GM23338 (cell line): ENCODE measurements around the gene FGF9. TPM values are rescaled to one million over a fixed set of nuclear protein-coding genes. Genes with fewer than 3 reads are reported as not detected.
A peak's percentile ranks its signal among the peaks of the same experiment; 100 is the strongest.

Experiments used
- ATAC-seq: fragments of 200-7000 bp; cut with Tn5 transposase; 3 replicates; pipeline ENCODE4 v1.9.1; 2020
- DNase-seq: peaks from one replicate; pipeline ENCODE4 v3.0.0-alpha.2; 2015; ENCODE audit warnings: low spot score
- H2AFZ ChIP-seq: fragments of 200-600 bp; sonication (generic); 2 replicates; pipeline ENCODE4 v1.8.0; 2016; ENCODE audit warnings: antibody characterized with exemption, mild to moderate bottlenecking, moderate library complexity
- H3F3A ChIP-seq: fragments of 200-600 bp; sonication (generic); replicated peaks from 2 replicates; pipeline ENCODE4 v1.8.0; 2017; ENCODE audit warnings: antibody characterized with exemption, mixed run types, low read depth
- H3K27ac ChIP-seq: fragments of 200-600 bp; sonication (generic); 2 replicates; pipeline ENCODE4 v1.6.1; 2016; ENCODE audit warnings: low read depth
- H3K27me3 ChIP-seq: fragments of 200-600 bp; sonication (generic); 2 replicates; pipeline ENCODE4 v1.8.0; 2016; ENCODE audit warnings: mild to moderate bottlenecking, mixed run types, moderate library complexity; ENCODE audit not compliant: insufficient read depth
- H3K36me3 ChIP-seq: fragments of 200-600 bp; sonication (generic); 2 replicates; pipeline ENCODE4 v1.8.0; 2016; ENCODE audit warnings: mild to moderate bottlenecking; ENCODE audit not compliant: insufficient read depth
- H3K4me1 ChIP-seq: fragments of 200-600 bp; sonication (generic); 2 replicates; pipeline ENCODE4 v1.8.0; 2016; ENCODE audit warnings: mild to moderate bottlenecking, moderate library complexity; ENCODE audit not compliant: insufficient read depth
- H3K4me2 ChIP-seq: fragments of 200-600 bp; sonication (generic); 2 replicates; pipeline ENCODE4 v1.7.1; 2017; ENCODE audit warnings: mixed run types
- H3K4me3 ChIP-seq: fragments of 200-600 bp; sonication (generic); 2 replicates; pipeline ENCODE4 v1.6.1; 2016; ENCODE audit warnings: mixed run types
- H3K79me2 ChIP-seq: fragments of 200-600 bp; sonication (generic); replicated peaks from 2 replicates; pipeline ENCODE4 v1.8.0; 2017; ENCODE audit warnings: mild to moderate bottlenecking; ENCODE audit not compliant: insufficient read depth
- H3K9me2 ChIP-seq: fragments of 200-600 bp; sonication (generic); 2 replicates; pipeline ENCODE4 v1.8.0; 2017; ENCODE audit not compliant: insufficient read depth
- H4K20me1 ChIP-seq: fragments of 200-600 bp; sonication (generic); replicated peaks from 2 replicates; pipeline ENCODE4 v1.8.0; 2017; ENCODE audit warnings: mild to moderate bottlenecking; ENCODE audit not compliant: insufficient read depth
- H3K27ac Mint-ChIP-seq: 2 replicates; pipeline ENCODE4 v1.8.0; 2020; ENCODE audit warnings: inconsistent platforms, mild to moderate bottlenecking, moderate library complexity, mixed read lengths
- H3K27me3 Mint-ChIP-seq: 3 replicates; pipeline ENCODE4 v1.8.0; 2022; ENCODE audit warnings: low read depth, mild to moderate bottlenecking, moderate library complexity, mixed read lengths, inconsistent platforms; ENCODE audit not compliant: insufficient read depth, poor library complexity
- H3K36me3 Mint-ChIP-seq: 3 replicates; pipeline ENCODE4 v1.8.0; 2021; ENCODE audit warnings: low read depth, mild to moderate bottlenecking, inconsistent platforms, moderate library complexity, mixed read lengths
- H3K4me1 Mint-ChIP-seq: 3 replicates; pipeline ENCODE4 v1.8.0; 2020; ENCODE audit warnings: mild to moderate bottlenecking, inconsistent platforms, mixed read lengths
- H3K4me3 Mint-ChIP-seq: 3 replicates; pipeline ENCODE4 v1.8.0; 2021; ENCODE audit warnings: moderate library complexity, mild to moderate bottlenecking, inconsistent platforms, mixed read lengths
- H3K9me3 Mint-ChIP-seq: 3 replicates; pipeline ENCODE4 v1.8.0; 2020; ENCODE audit warnings: moderate library complexity, mild to moderate bottlenecking, inconsistent platforms, mixed read lengths
- EZH2 ChIP-seq: fragments of 200-600 bp; sonication (generic); IDR thresholded peaks from one replicate; pipeline ENCODE4 v1.8.0; 2017; ENCODE audit warnings: antibody characterized with exemption, mild to moderate bottlenecking, low read depth; ENCODE audit not compliant: unreplicated experiment
- JUNB ChIP-seq: IDR thresholded peaks from one replicate; pipeline ENCODE4 v1.6.1; 2016; ENCODE audit warnings: antibody characterized with exemption; ENCODE audit not compliant: unreplicated experiment
- NANOG ChIP-seq: IDR thresholded peaks from 2 replicates; pipeline ENCODE4 v1.6.1; 2016; ENCODE audit warnings: antibody characterized with exemption, borderline replicate concordance
- POLR2AphosphoS5 ChIP-seq: IDR thresholded peaks from 2 replicates; pipeline ENCODE4 v1.6.1; 2016; ENCODE audit warnings: antibody characterized with exemption, low read depth
- STAT1 ChIP-seq: IDR thresholded peaks from one replicate; pipeline ENCODE4 v1.6.1; 2016; ENCODE audit warnings: antibody characterized with exemption; ENCODE audit not compliant: unreplicated experiment
- ZNF331 ChIP-seq: fragments of 250-450 bp; sonication (Bioruptor Pico); IDR thresholded peaks from 2 replicates; pipeline ENCODE4 v1.5.0; 2020; ENCODE audit warnings: low read depth, mild to moderate bottlenecking, moderate library complexity
- polyA plus RNA-seq: library from polyadenylated mRNA; unstranded; fragments of >200 nt; fragmentation: Nextera tagmentation; extraction: Ambion mirVana; gene quantifications from 2 replicates; pipeline ENCODE4 v1.2.1, GENCODE V29; 2016
- total RNA-seq: library from RNA; depleted of rRNA; stranded (reverse); fragments of >200 nt; shearing (Covaris generic); gene quantifications from 2 replicates; pipeline ENCODE4 v1.2.3, GENCODE V29; 2014
- TF ChIP-seq, protein P1 (sequence below): fragments of 250-450 bp; sonication (Bioruptor Pico); IDR thresholded peaks from 2 replicates; pipeline ENCODE4 v1.5.0; 2020; ENCODE audit warnings: mild to moderate bottlenecking, moderate library complexity
- TF ChIP-seq, protein P2 (sequence below), 2 experiments: fragments of 200-600 bp in 1 of 2; sonication (generic) in 1 of 2; conservative IDR thresholded peaks; 2 replicates each; pipeline versions ENCODE4 v1.5.1 to v1.6.1; 2016 to 2017; ENCODE audit warnings: antibody characterized with exemption in 2 of 2, low read depth in 2 of 2, mild to moderate bottlenecking in 2 of 2, moderate library complexity in 1 of 2
- TF ChIP-seq, protein P3 (sequence below): IDR thresholded peaks from one replicate; pipeline ENCODE4 v1.6.1; 2018; ENCODE audit warnings: antibody characterized with exemption; ENCODE audit not compliant: unreplicated experiment
- TF ChIP-seq, protein P4 (sequence below): IDR thresholded peaks from 2 replicates; pipeline ENCODE4 v1.6.1; 2016; ENCODE audit warnings: antibody characterized with exemption

FGF9 gene
- total and polyA plus RNA-seq, 2 experiments from 2014 or later, result 0.27 TPM; not detected in 1

DNA sequence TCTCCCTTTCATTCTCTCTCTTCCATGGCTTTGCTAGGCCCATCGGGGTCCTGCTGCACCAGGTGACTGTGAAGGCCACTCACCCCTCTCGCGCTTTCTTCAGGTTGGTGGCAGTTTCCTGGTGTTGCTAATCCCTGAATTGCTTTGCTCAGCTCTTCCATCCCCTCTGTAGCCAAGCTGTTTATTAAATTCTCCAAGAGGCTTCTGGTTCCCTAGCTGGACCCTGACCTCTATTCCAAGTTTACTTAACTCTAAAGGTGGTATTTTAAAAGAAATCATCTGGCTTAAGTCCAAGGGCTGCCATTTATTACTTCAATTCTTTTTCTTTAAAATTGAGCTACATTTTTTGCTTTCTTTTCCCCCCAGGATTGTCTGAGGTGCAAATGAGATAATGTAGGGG lies 34.2 kb upstream of the FGF9 start (continued):
- TF ChIP-seq, protein P1, sequence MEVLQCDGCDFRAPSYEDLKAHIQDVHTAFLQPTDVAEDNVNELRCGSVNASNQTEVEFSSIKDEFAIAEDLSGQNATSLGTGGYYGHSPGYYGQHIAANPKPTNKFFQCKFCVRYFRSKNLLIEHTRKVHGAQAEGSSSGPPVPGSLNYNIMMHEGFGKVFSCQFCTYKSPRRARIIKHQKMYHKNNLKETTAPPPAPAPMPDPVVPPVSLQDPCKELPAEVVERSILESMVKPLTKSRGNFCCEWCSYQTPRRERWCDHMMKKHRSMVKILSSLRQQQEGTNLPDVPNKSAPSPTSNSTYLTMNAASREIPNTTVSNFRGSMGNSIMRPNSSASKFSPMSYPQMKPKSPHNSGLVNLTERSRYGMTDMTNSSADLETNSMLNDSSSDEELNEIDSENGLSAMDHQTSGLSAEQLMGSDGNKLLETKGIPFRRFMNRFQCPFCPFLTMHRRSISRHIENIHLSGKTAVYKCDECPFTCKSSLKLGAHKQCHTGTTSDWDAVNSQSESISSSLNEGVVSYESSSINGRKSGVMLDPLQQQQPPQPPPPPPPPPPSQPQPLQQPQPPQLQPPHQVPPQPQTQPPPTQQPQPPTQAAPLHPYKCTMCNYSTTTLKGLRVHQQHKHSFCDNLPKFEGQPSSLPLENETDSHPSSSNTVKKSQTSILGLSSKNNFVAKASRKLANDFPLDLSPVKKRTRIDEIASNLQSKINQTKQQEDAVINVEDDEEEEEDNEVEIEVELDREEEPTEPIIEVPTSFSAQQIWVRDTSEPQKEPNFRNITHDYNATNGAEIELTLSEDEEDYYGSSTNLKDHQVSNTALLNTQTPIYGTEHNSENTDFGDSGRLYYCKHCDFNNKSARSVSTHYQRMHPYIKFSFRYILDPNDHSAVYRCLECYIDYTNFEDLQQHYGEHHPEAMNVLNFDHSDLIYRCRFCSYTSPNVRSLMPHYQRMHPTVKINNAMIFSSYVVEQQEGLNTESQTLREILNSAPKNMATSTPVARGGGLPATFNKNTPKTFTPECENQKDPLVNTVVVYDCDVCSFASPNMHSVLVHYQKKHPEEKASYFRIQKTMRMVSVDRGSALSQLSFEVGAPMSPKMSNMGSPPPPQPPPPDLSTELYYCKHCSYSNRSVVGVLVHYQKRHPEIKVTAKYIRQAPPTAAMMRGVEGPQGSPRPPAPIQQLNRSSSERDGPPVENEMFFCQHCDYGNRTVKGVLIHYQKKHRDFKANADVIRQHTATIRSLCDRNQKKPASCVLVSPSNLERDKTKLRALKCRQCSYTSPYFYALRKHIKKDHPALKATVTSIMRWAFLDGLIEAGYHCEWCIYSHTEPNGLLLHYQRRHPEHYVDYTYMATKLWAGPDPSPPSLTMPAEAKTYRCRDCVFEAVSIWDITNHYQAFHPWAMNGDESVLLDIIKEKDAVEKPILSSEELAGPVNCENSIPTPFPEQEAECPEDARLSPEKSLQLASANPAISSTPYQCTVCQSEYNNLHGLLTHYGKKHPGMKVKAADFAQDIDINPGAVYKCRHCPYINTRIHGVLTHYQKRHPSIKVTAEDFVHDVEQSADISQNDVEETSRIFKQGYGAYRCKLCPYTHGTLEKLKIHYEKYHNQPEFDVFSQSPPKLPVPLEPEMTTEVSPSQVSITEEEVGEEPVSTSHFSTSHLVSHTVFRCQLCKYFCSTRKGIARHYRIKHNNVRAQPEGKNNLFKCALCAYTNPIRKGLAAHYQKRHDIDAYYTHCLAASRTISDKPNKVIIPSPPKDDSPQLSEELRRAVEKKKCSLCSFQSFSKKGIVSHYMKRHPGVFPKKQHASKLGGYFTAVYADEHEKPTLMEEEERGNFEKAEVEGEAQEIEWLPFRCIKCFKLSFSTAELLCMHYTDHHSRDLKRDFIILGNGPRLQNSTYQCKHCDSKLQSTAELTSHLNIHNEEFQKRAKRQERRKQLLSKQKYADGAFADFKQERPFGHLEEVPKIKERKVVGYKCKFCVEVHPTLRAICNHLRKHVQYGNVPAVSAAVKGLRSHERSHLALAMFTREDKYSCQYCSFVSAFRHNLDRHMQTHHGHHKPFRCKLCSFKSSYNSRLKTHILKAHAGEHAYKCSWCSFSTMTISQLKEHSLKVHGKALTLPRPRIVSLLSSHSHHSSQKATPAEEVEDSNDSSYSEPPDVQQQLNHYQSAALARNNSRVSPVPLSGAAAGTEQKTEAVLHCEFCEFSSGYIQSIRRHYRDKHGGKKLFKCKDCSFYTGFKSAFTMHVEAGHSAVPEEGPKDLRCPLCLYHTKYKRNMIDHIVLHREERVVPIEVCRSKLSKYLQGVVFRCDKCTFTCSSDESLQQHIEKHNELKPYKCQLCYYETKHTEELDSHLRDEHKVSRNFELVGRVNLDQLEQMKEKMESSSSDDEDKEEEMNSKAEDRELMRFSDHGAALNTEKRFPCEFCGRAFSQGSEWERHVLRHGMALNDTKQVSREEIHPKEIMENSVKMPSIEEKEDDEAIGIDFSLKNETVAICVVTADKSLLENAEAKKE (CRISPR knock-in tag), result no peak
- TF ChIP-seq, protein P2, sequence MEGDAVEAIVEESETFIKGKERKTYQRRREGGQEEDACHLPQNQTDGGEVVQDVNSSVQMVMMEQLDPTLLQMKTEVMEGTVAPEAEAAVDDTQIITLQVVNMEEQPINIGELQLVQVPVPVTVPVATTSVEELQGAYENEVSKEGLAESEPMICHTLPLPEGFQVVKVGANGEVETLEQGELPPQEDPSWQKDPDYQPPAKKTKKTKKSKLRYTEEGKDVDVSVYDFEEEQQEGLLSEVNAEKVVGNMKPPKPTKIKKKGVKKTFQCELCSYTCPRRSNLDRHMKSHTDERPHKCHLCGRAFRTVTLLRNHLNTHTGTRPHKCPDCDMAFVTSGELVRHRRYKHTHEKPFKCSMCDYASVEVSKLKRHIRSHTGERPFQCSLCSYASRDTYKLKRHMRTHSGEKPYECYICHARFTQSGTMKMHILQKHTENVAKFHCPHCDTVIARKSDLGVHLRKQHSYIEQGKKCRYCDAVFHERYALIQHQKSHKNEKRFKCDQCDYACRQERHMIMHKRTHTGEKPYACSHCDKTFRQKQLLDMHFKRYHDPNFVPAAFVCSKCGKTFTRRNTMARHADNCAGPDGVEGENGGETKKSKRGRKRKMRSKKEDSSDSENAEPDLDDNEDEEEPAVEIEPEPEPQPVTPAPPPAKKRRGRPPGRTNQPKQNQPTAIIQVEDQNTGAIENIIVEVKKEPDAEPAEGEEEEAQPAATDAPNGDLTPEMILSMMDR (conservative IDR thresholded peaks at IDR 0.05; ENCODE audit: low read depth in 2 of 2), result no peak
- no peak for TF ChIP-seq NANOG
- TF ChIP-seq POLR2AphosphoS5, result no peak

DNA sequence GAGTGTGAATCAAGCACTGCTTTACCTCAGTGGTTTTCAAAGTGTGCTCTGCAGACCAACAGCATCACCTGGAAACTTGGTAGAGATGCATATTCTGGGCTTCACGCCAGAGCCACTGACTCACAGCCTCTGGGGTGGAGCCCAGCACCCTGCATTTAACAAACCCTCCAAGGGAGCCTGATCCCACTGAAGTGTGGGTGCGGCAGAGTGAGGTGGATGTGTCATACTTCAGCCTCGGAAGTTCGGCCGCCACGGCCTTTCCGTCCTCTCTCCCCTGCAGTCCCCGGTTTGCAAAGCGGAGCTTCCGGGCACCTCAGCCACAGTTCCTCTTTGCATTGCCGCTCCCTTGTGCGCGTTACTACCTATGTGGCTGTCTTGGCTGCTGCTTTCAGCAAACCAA lies 33.6 kb upstream of the FGF9 start:
- Histone ChIP-seq H4K20me1 (no peaks in the 10 kb centered on the region), H3K27ac (no peak overlapping the region), H3K79me2 (no peaks in the 10 kb centered on the region), H3K27me3 (no peaks in the 10 kb centered on the region), H3K36me3 (no peaks in the 10 kb centered on the region), H3K4me2 (no peak overlapping the region), H2AFZ (no peak overlapping the region), H3K9me2 (peaks cover 1% of the 10 kb centered on the region; the same call in 1 of the 2 replicates), H3K4me3 (no peak overlapping the region), H3F3A (no peaks in the 10 kb centered on the region), H3K4me1 (no peaks in the 10 kb centered on the region)
- Mint-ChIP-seq H3K27me3 (peaks cover 2% of the 10 kb centered on the region), H3K4me3 (no peak overlapping the region), H3K36me3 (no peaks in the 10 kb centered on the region), H3K9me3 (peaks cover 2% of the 10 kb centered on the region; the same call in 2 of the 3 replicates), H3K4me1 (no peaks in the 10 kb centered on the region), H3K27ac (no peak overlapping the region)
- ATAC-seq, result no peak
- DNase-seq, result peak; percentile 10
- TF ChIP-seq, protein P3, sequence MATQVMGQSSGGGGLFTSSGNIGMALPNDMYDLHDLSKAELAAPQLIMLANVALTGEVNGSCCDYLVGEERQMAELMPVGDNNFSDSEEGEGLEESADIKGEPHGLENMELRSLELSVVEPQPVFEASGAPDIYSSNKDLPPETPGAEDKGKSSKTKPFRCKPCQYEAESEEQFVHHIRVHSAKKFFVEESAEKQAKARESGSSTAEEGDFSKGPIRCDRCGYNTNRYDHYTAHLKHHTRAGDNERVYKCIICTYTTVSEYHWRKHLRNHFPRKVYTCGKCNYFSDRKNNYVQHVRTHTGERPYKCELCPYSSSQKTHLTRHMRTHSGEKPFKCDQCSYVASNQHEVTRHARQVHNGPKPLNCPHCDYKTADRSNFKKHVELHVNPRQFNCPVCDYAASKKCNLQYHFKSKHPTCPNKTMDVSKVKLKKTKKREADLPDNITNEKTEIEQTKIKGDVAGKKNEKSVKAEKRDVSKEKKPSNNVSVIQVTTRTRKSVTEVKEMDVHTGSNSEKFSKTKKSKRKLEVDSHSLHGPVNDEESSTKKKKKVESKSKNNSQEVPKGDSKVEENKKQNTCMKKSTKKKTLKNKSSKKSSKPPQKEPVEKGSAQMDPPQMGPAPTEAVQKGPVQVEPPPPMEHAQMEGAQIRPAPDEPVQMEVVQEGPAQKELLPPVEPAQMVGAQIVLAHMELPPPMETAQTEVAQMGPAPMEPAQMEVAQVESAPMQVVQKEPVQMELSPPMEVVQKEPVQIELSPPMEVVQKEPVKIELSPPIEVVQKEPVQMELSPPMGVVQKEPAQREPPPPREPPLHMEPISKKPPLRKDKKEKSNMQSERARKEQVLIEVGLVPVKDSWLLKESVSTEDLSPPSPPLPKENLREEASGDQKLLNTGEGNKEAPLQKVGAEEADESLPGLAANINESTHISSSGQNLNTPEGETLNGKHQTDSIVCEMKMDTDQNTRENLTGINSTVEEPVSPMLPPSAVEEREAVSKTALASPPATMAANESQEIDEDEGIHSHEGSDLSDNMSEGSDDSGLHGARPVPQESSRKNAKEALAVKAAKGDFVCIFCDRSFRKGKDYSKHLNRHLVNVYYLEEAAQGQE, result no peak
- TF ChIP-seq EZH2 (no peak), STAT1 (no peak), NANOG (no peak), JUNB (no peak), ZNF331 (CRISPR knock-in tag) (no peak)
- TF ChIP-seq, protein P4, sequence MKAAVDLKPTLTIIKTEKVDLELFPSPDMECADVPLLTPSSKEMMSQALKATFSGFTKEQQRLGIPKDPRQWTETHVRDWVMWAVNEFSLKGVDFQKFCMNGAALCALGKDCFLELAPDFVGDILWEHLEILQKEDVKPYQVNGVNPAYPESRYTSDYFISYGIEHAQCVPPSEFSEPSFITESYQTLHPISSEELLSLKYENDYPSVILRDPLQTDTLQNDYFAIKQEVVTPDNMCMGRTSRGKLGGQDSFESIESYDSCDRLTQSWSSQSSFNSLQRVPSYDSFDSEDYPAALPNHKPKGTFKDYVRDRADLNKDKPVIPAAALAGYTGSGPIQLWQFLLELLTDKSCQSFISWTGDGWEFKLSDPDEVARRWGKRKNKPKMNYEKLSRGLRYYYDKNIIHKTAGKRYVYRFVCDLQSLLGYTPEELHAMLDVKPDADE, result no peak
- TF ChIP-seq, protein P2 (conservative IDR thresholded peaks at IDR 0.05; ENCODE audit: low read depth in 2 of 2), result no peak
